HG03354 (cell line): ENCODE data around the gene PAPPA2.
"Not testable (repeated sequence)": the region's sequence is repeated elsewhere in the genome, so short reads cannot be mapped to it uniquely, and the experiment has no call there.

ENCODE experiments used
- ATAC-seq: cut with Tn5 transposase; IDR thresholded peaks from one replicate; pipeline ENCODE4 v1.9.1; 2021; ENCODE audit warnings: mild to moderate bottlenecking; ENCODE audit not compliant: unreplicated experiment, poor library complexity, severe bottlenecking

Gene PAPPA2

GRCh38 chr1:176545034-176545639 is 82.2 kb downstream of the PAPPA2 start:
- no peak for ATAC-seq

- ATAC-seq: no peak
These were observed 83.8 kb downstream of the PAPPA2 start for GRCh38 chr1:176546825-176547224.

DNA sequence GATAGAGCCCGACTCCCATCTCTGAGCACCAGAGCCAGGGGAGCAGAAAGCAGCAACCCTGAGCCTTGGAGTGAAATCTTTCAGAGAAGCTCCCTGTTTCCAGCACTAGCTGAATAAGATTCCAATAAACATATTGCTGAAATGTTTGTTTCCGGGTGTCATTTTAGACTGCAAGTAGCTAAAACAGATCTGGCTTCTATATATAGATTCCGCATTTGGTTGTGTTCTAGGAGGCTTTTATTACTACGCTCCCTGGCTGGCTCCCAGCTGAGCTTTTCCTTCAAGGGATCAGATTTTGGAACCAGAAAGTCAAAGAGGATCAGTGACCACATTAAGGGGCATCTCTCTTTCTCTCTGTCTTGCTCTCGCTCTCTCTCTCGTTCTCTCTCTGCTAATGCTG is 88.2 kb downstream of the PAPPA2 start:
- no peak for ATAC-seq

DNA sequence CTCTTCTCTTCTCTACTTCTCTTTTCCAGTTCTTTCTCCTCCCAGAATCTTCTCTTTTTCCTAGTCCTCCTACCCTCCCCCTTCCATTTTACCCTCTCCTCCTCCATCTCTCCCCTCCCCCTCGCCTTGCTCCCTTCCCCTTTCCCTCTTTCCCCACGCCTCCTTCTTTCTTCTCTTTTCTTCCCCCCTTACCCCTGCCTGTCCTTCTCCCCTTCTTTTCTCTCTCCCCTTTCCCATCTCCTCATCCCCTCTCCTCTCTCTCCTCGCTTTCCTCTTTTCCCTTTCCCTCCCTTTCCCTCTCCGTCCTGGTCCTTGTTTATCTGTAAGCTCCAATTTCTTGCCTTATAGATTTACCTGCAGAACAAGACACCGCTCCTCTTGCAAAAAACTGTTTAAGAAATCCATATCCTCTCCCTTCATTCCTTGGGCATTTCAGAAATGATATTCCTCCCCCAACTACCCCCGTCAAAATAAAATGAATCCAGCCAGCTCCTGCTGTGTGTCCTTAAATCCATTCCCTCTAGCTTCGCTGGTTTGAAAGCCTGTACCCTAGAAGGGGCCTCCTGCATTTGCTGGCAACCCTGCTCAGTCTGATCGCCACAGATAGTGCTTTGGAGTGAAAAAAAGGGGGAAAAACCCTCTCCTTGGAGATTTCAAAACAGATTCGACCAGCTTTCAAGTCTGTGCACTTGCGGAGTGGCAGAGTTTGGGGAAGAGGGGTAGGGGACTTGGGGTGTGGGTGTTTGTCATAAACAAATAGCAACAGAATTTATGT is 89.4 kb downstream of the PAPPA2 start:
- no peak for ATAC-seq

DNA sequence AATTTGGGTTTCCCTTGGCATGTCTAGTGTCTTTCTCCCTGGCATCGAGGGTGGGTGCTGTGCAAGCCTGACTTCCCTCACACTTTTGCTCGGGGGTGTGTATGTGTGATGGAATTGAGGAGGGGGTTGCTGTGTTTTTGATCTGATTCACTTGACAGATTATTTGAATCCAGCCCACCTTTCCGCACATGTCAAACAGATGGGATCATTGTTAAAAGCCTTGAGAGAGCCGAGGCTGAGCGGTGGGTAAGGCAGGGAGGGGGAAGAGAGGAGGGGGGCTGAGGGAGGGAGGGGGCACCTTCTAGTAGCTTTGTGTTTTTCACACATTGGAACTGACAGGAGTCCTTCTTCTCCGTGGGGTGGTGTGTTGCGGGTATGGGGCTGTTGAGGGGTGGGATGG is 90.0 kb downstream of the PAPPA2 start:
- no peak for ATAC-seq

- ATAC-seq: no peak
These were observed 93.3 kb downstream of the PAPPA2 start for GRCh38 chr1:176556288-176556687.

- ATAC-seq: no peak
These were observed 94.7 kb downstream of the PAPPA2 start for GRCh38 chr1:176557543-176558258.

GRCh38 chr1:176558561-176558960 is 95.6 kb downstream of the PAPPA2 start:
- no peak for ATAC-seq

- ATAC-seq: peak; percentile 11
These were observed 96.5 kb downstream of the PAPPA2 start for GRCh38 chr1:176559474-176559873.

GRCh38 chr1:176559878-176560277 is 96.9 kb downstream of the PAPPA2 start:
- ATAC-seq: peak; percentile 82

- ATAC-seq: no peak
These were observed 97.7 kb downstream of the PAPPA2 start for GRCh38 chr1:176560681-176561080.

- not testable (repeated sequence) for ATAC-seq
These were observed 98.8 kb downstream of the PAPPA2 start for GRCh38 chr1:176561761-176562160.

- ATAC-seq: no peak
These were observed 103.3 kb downstream of the PAPPA2 start for GRCh38 chr1:176566004-176566975.

- ATAC-seq: no peak
These were observed 104.3 kb downstream of the PAPPA2 start for GRCh38 chr1:176567190-176567794.

- no peak for ATAC-seq
These were observed 105.2 kb downstream of the PAPPA2 start for GRCh38 chr1:176568185-176568584.

DNA sequence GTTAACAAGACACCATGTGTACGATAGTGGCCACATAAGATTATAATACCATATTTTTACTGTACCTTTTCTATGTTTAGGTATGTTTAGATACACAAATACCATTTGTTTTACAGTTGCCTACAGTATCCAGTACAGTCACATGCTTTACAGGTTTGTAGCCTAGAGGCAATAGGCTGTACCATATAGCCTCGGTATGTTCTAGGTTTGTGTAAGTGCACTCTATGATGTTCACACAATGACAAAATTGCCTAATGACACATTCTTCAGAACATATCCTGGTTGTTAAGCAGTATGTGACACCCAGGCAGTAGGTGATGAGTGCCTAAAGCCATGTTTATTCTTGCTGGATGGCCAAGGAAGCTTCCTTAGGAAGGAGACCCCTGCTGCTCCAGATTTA is 111.8 kb downstream of the PAPPA2 start:
- no peak for ATAC-seq

DNA sequence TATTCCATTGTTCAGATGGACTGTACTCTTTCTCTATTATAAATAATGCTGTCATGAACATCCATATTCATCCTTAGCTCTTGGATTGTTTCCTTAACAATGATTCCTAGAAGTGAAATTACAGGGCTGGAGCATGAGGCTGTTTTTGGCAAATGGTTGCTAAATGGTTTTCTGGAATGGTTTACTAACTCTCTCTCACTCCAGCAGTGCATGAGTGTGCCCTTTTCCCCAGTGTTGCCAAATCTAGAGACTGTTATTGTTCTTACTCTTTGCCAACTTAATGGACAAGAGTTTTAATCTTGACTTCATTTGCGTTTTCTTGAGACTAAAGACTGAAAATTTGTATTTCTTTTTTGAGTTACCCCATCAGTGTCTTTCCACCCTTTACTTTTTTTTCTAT is 113.0 kb downstream of the PAPPA2 start:
- ATAC-seq: no peak

- no peak for ATAC-seq
These were observed 113.7 kb downstream of the PAPPA2 start for GRCh38 chr1:176576670-176577069.

GRCh38 chr1:176577646-176578197 is 114.7 kb downstream of the PAPPA2 start:
- no peak for ATAC-seq
